GM06990 (cell line): ENCODE results near the gene MARK3.

Experiments
- DNase-seq: peaks from one replicate; pipeline ENCODE4 v3.0.0-alpha.2; 2011; ENCODE audit not compliant: insufficient read length; ENCODE audit errors: extremely low read depth
- H3K27me3 ChIP-seq: replicated peaks from 2 replicates; pipeline ENCODE4 v1.6.0; 2011; ENCODE audit warnings: low read length; ENCODE audit not compliant: control insufficient read depth, insufficient read depth
- H3K36me3 ChIP-seq: 2 replicates; pipeline ENCODE4 v1.5.1; 2011; ENCODE audit warnings: low read length; ENCODE audit not compliant: control insufficient read depth, insufficient read depth
- H3K4me3 ChIP-seq: replicated peaks from 2 replicates; pipeline ENCODE4 v1.5.1; 2011; ENCODE audit warnings: low read depth, mild to moderate bottlenecking, control low read depth, low read length
- CTCF ChIP-seq: IDR thresholded peaks from 2 replicates; pipeline ENCODE4 v1.5.1; 2011; ENCODE audit warnings: low read length, control low read depth, mild to moderate bottlenecking, inconsistent platforms; ENCODE audit not compliant: insufficient read depth, poor library complexity, severe bottlenecking

Gene MARK3

GRCh38 chr14:103533999-103534575 lies 148.9 kb downstream of the MARK3 start:
- no peak overlapping the region for H3K4me3 ChIP-seq
- no peak for TF ChIP-seq CTCF
- H3K27me3 ChIP-seq, result no peaks in the 10 kb centered on the region
- DNase-seq, result no peak
- peaks cover 12% of the 10 kb centered on the region for H3K36me3 ChIP-seq

- H3K4me3 ChIP-seq, result no peak overlapping the region
- DNase-seq, result no peak
- TF ChIP-seq CTCF, result no peak
- H3K36me3 ChIP-seq, result peaks cover 12% of the 10 kb centered on the region
- H3K27me3 ChIP-seq, result no peaks in the 10 kb centered on the region
Measured at GRCh38 chr14:103534576-103535061, 149.4 kb downstream of the MARK3 start.

- H3K27me3 ChIP-seq, result no peaks in the 10 kb centered on the region
- DNase-seq, result no peak
- H3K4me3 ChIP-seq, result no peak overlapping the region
- TF ChIP-seq CTCF, result no peak
- H3K36me3 ChIP-seq, result peaks cover 12% of the 10 kb centered on the region
Measured at GRCh38 chr14:103535081-103535890, 150.1 kb downstream of the MARK3 start.

- H3K4me3 ChIP-seq, result no peak overlapping the region
- no peak for DNase-seq
- H3K36me3 ChIP-seq, result peaks cover 12% of the 10 kb centered on the region
- H3K27me3 ChIP-seq, result no peaks in the 10 kb centered on the region
- no peak for TF ChIP-seq CTCF
Measured at GRCh38 chr14:103535891-103536565, 150.8 kb downstream of the MARK3 start.

GRCh38 chr14:103536693-103537092 lies 151.5 kb downstream of the MARK3 start:
- TF ChIP-seq CTCF, result no peak
- peak; percentile 8 for DNase-seq
- peaks cover 12% of the 10 kb centered on the region for H3K36me3 ChIP-seq
- H3K27me3 ChIP-seq, result no peaks in the 10 kb centered on the region
- H3K4me3 ChIP-seq, result no peak overlapping the region
